ENCODE results near the gene ADAMTS17.

Gene ADAMTS17

GRCh38 chr15:100056411-100057072, 285.2 kb downstream of the ADAMTS17 start:
- Histone ChIP-seq H3K79me2 (ENCODE audit: control insufficient read depth, low read length) (no peaks in the 10 kb centered on the region), H3K27me3 (ENCODE audit: control insufficient read depth, low read length) (peaks cover 12% of the 10 kb centered on the region), H3K9me3 (ENCODE audit: control insufficient read depth, insufficient read depth, low read length) (no peaks in the 10 kb centered on the region), H3K27ac (ENCODE audit: low read depth, low read length) (no peak overlapping the region), H3K36me3 (ENCODE audit: control insufficient read depth, low read length) (no peaks in the 10 kb centered on the region), H3K9me2 (replicated peaks; ENCODE audit: control insufficient read depth, low read length) (no peaks in the 10 kb centered on the region), H4K20me1 (ENCODE audit: control insufficient read depth, insufficient read depth, low read depth, low read length) (no peaks in the 10 kb centered on the region), H3K4me3 (ENCODE audit: low read length) (no peak overlapping the region), H3F3A (ENCODE audit: control insufficient read depth, insufficient read depth) (no peaks in the 10 kb centered on the region), H3K4me2 (ENCODE audit: low read length) (no peak overlapping the region), H3K4me1 (ENCODE audit: control insufficient read depth, low read length) (no peaks in the 10 kb centered on the region)
- TF ChIP-seq EZH2phosphoT487 (IDR thresholded peaks at IDR 0.05; ENCODE audit: borderline replicate concordance, low read length) (no peak), CTCF (IDR thresholded peaks at IDR 0.05; ENCODE audit: low read depth, low read length, poor library complexity, severe bottlenecking) (no peak)

GRCh38 chr15:100055821-100056220, 286.0 kb downstream of the ADAMTS17 start:
- Histone ChIP-seq H3K79me2 (ENCODE audit: control insufficient read depth, low read length) (no peaks in the 10 kb centered on the region), H3K4me1 (ENCODE audit: control insufficient read depth, low read length) (no peaks in the 10 kb centered on the region), H3K4me2 (ENCODE audit: low read length) (no peak overlapping the region), H3K9me3 (ENCODE audit: control insufficient read depth, insufficient read depth, low read length) (no peaks in the 10 kb centered on the region), H3K9me2 (replicated peaks; ENCODE audit: control insufficient read depth, low read length) (no peaks in the 10 kb centered on the region), H4K20me1 (ENCODE audit: control insufficient read depth, insufficient read depth, low read depth, low read length) (no peaks in the 10 kb centered on the region), H3K4me3 (ENCODE audit: low read length) (no peak overlapping the region), H3F3A (ENCODE audit: control insufficient read depth, insufficient read depth) (no peaks in the 10 kb centered on the region), H3K27me3 (ENCODE audit: control insufficient read depth, low read length) (peaks cover 12% of the 10 kb centered on the region), H3K27ac (ENCODE audit: low read depth, low read length) (no peak overlapping the region), H3K36me3 (ENCODE audit: control insufficient read depth, low read length) (no peaks in the 10 kb centered on the region)
- TF ChIP-seq EZH2phosphoT487 (IDR thresholded peaks at IDR 0.05; ENCODE audit: borderline replicate concordance, low read length) = no peak
- TF ChIP-seq CTCF (IDR thresholded peaks at IDR 0.05; ENCODE audit: low read depth, low read length, poor library complexity, severe bottlenecking) = no peak

- TF ChIP-seq CTCF (IDR thresholded peaks at IDR 0.05; ENCODE audit: low read depth, low read length, poor library complexity, severe bottlenecking) (no peak), EZH2phosphoT487 (IDR thresholded peaks at IDR 0.05; ENCODE audit: borderline replicate concordance, low read length) (no peak)
- peaks cover 12% of the 10 kb centered on the region for H3K27me3 ChIP-seq (ENCODE audit: control insufficient read depth, low read length)
- H3K9me2 ChIP-seq (replicated peaks; ENCODE audit: control insufficient read depth, low read length) = no peaks in the 10 kb centered on the region
- H3K79me2 ChIP-seq (ENCODE audit: control insufficient read depth, low read length) = no peaks in the 10 kb centered on the region
- H3K27ac ChIP-seq (ENCODE audit: low read depth, low read length) = no peak overlapping the region
- H3K4me2 ChIP-seq (ENCODE audit: low read length) = no peak overlapping the region
- no peak overlapping the region for H3K4me3 ChIP-seq (ENCODE audit: low read length)
- no peaks in the 10 kb centered on the region for H3K9me3 ChIP-seq (ENCODE audit: control insufficient read depth, insufficient read depth, low read length)
- H3K4me1 ChIP-seq (ENCODE audit: control insufficient read depth, low read length) = no peaks in the 10 kb centered on the region
- H3F3A ChIP-seq (ENCODE audit: control insufficient read depth, insufficient read depth) = no peaks in the 10 kb centered on the region
- H3K36me3 ChIP-seq (ENCODE audit: control insufficient read depth, low read length) = no peaks in the 10 kb centered on the region
- H4K20me1 ChIP-seq (ENCODE audit: control insufficient read depth, insufficient read depth, low read depth, low read length) = no peaks in the 10 kb centered on the region
These were observed 287.2 kb downstream of the ADAMTS17 start for GRCh38 chr15:100054539-100054938.

Data from DOHH2 (cell line).